Body of pancreas (tissue), 4 donors: ENCODE data around the gene MMP11.

Source experiments
- POLR2A ChIP-seq, 3 donors: fragments of 450-650 bp; IDR thresholded peaks; one replicate each; pipeline ENCODE4 v1.6.1; 2016; ENCODE audit warnings: antibody characterized with exemption in 3 of 3, mild to moderate bottlenecking in 2 of 3
- TF ChIP-seq, protein P1 (sequence below), 7 experiments: fragments of 450-650 bp in 4 of 7; fragments of 200-600 bp in 3 of 7; sonication (generic) in 3 of 7; IDR thresholded peaks; one replicate each; pipeline ENCODE4 v1.5.1; 2016 to 2019; ENCODE audit warnings: antibody characterized with exemption in 7 of 7

DNA sequence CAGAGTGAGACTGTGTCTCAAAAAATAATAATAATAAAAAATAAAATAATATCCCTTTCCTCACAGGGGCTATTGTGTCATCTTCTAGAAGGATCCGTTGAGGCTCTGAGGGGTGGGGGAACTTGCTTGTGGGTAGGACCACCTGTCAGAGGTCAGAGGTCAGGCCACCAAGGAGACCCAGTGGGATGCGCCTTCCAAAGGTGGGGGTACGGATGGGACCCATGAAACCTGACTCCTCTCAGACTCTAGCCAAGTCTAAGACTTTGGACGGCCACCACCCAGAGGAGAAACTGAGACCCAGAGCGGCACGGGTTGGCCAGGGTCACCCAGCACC is 367 bp upstream of the MMP11 start:
- TF ChIP-seq, protein P1, sequence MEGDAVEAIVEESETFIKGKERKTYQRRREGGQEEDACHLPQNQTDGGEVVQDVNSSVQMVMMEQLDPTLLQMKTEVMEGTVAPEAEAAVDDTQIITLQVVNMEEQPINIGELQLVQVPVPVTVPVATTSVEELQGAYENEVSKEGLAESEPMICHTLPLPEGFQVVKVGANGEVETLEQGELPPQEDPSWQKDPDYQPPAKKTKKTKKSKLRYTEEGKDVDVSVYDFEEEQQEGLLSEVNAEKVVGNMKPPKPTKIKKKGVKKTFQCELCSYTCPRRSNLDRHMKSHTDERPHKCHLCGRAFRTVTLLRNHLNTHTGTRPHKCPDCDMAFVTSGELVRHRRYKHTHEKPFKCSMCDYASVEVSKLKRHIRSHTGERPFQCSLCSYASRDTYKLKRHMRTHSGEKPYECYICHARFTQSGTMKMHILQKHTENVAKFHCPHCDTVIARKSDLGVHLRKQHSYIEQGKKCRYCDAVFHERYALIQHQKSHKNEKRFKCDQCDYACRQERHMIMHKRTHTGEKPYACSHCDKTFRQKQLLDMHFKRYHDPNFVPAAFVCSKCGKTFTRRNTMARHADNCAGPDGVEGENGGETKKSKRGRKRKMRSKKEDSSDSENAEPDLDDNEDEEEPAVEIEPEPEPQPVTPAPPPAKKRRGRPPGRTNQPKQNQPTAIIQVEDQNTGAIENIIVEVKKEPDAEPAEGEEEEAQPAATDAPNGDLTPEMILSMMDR (IDR thresholded peaks at IDR 0.05): no peak
- TF ChIP-seq POLR2A (IDR thresholded peaks at IDR 0.05): no peak
